ENCODE results near the gene TRMT44.

The TRMT44 gene

GRCh38 chr4:8500966-8501365 lies 60.4 kb downstream of the TRMT44 start:
- H3K4me3 ChIP-seq (ENCODE audit: low read length) = no peak overlapping the region
- H3K27ac ChIP-seq (ENCODE audit: low read depth, low read length) = no peak overlapping the region
- H3K9ac ChIP-seq (ENCODE audit: low read depth, low read length) = no peak overlapping the region
- H3K27me3 ChIP-seq (ENCODE audit: insufficient read depth, low read length) = no peaks in the 10 kb centered on the region
- peaks cover under 1% of the 10 kb centered on the region for H3K4me1 ChIP-seq (ENCODE audit: insufficient read depth, low read length)
- H3K36me3 ChIP-seq (ENCODE audit: insufficient read depth, low read length) = no peaks in the 10 kb centered on the region
- H3K9me3 ChIP-seq (ENCODE audit: insufficient read depth, low read depth, low read length) = 0 out of 2 replicates have a peak, but pooled peaks cover 2% of the 10 kb centered on the region
- WGBS = 90% methylated on average over 7 of the region's 7 CpGs

DNA sequence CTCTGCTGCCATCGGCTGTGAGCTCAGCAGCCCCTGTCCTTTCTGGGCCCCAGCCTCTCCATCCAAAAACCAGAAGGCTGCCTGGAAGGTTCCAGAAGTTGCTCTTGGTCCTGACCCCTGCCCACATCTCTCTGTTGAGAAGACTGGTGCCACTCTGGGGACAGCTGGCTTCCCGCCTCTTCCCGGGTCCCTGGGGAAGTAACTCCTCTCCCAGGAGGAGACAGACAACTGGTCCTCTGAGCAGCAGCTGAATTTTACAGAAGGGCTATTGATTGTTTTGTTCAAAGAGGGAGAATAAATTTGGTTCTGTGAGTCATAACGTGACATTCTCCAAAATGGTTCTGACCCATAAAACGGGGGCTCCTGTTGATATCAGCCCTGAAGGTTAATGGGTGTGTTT lies 61.2 kb downstream of the TRMT44 start:
- no peaks in the 10 kb centered on the region for H3K27me3 ChIP-seq (ENCODE audit: insufficient read depth, low read length)
- H3K27ac ChIP-seq (ENCODE audit: low read depth, low read length) = no peak overlapping the region
- 94% methylated on average over 5 of the region's 5 CpGs for WGBS

GRCh38 chr4:8502371-8502770 lies 61.8 kb downstream of the TRMT44 start:
- H3K27ac ChIP-seq (ENCODE audit: low read depth, low read length) = no peak overlapping the region
- no peaks in the 10 kb centered on the region for H3K27me3 ChIP-seq (ENCODE audit: insufficient read depth, low read length)
- WGBS = 98% methylated on average over 6 of the region's 6 CpGs
- no peak overlapping the region for H3K9ac ChIP-seq (ENCODE audit: low read depth, low read length)
- 0 out of 2 replicates have a peak, but pooled peaks cover 2% of the 10 kb centered on the region for H3K9me3 ChIP-seq (ENCODE audit: insufficient read depth, low read depth, low read length)
- peaks cover 15% of the 10 kb centered on the region; the same call in 1 of the 2 replicates for H3K4me1 ChIP-seq (ENCODE audit: insufficient read depth, low read length)
- H3K4me3 ChIP-seq (ENCODE audit: low read length) = no peak overlapping the region
- H3K36me3 ChIP-seq (ENCODE audit: insufficient read depth, low read length) = no peaks in the 10 kb centered on the region

More for the DNA sequence above, 61.2 kb downstream of the TRMT44 start:
- no peak overlapping the region for H3K9ac ChIP-seq (ENCODE audit: low read depth, low read length)
- 0 out of 2 replicates have a peak, but pooled peaks cover 2% of the 10 kb centered on the region for H3K9me3 ChIP-seq (ENCODE audit: insufficient read depth, low read depth, low read length)
- peaks cover 9% of the 10 kb centered on the region; the same call in 1 of the 2 replicates for H3K4me1 ChIP-seq (ENCODE audit: insufficient read depth, low read length)
- H3K4me3 ChIP-seq (ENCODE audit: low read length) = no peak overlapping the region
- H3K36me3 ChIP-seq (ENCODE audit: insufficient read depth, low read length) = no peaks in the 10 kb centered on the region

GRCh38 chr4:8502836-8503585 lies 62.4 kb downstream of the TRMT44 start:
- WGBS = 91% methylated on average over 13 of the region's 13 CpGs
- Histone ChIP-seq H3K27me3 (ENCODE audit: insufficient read depth, low read length) (no peaks in the 10 kb centered on the region), H3K4me3 (ENCODE audit: low read length) (no peak overlapping the region), H3K9ac (ENCODE audit: low read depth, low read length) (no peak overlapping the region), H3K27ac (ENCODE audit: low read depth, low read length) (no peak overlapping the region), H3K9me3 (ENCODE audit: insufficient read depth, low read depth, low read length) (0 out of 2 replicates have a peak, but pooled peaks cover 1% of the 10 kb centered on the region), H3K4me1 (ENCODE audit: insufficient read depth, low read length) (peaks cover 15% of the 10 kb centered on the region; the same call in 1 of the 2 replicates), H3K36me3 (ENCODE audit: insufficient read depth, low read length) (no peaks in the 10 kb centered on the region)

DNA sequence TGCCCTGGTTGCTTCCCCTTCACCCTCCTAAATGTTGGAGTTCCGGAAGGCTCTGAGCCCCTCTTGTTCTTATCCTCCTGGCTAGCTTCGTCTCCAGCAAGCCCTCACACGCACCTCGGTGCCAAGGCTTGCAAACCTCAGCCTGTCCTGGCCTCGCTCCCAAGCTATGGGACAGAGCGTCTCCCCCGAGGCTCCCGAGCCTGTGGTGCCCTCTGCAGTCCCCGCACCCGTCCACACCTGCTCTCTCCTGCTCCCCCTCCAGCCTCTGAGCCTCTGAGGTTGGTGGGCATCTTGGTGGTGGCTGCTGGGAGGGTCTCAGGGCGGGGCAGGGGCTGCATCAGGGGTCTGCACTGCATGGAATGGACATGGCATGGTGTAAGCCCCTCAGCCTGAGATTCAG lies 63.2 kb downstream of the TRMT44 start:
- no peak overlapping the region for H3K4me3 ChIP-seq (ENCODE audit: low read length)
- no peak overlapping the region for H3K27ac ChIP-seq (ENCODE audit: low read depth, low read length)
- no peaks in the 10 kb centered on the region for H3K27me3 ChIP-seq (ENCODE audit: insufficient read depth, low read length)
- H3K9me3 ChIP-seq (ENCODE audit: insufficient read depth, low read depth, low read length) = no peaks in the 10 kb centered on the region
- WGBS = 83% methylated on average over 11 of the region's 11 CpGs
- H3K36me3 ChIP-seq (ENCODE audit: insufficient read depth, low read length) = no peaks in the 10 kb centered on the region
- no peak overlapping the region for H3K9ac ChIP-seq (ENCODE audit: low read depth, low read length)
- H3K4me1 ChIP-seq (ENCODE audit: insufficient read depth, low read length) = peaks cover 15% of the 10 kb centered on the region; the same call in 1 of the 2 replicates

DNA sequence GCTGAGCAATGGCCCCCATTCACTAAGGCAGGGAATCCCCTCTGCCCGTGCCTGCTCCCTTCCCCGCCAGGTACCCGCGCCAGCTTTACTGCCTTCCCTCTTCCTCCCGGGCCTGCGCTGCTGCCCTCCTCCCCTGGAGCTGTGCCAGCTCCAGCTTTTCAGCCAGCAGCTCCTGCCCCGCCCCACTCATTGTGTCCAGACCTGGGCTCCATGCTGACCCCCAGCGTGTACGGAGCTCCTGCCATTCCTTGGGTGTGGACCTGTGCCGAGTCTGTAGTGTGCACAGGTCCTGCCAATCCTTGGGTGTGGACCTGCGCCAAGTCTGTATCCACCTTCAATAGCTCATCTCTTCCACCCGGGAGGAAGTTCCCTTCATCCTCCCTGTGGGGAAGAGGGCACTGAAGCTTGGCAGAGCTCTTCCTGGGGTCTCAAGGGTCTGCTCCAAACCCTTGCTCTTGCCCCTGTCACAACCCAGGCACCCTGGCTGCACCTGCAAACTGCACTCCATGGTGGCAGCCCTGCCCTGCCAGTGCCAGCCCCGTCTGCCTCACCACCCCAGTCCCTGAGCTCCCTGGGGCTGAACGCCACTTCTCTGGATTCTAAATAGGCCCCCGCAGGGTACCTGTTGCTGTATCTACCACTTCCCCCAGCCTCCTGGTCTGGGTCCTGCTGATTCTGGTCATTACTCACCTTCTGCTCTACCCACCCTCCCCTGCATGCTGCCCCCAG lies 63.9 kb downstream of the TRMT44 start:
- 84% methylated on average over 15 of the region's 15 CpGs for WGBS
- Histone ChIP-seq H3K27ac (ENCODE audit: low read depth, low read length) (no peak overlapping the region), H3K4me3 (ENCODE audit: low read length) (no peak overlapping the region), H3K4me1 (ENCODE audit: insufficient read depth, low read length) (peaks cover 15% of the 10 kb centered on the region; the same call in 1 of the 2 replicates), H3K36me3 (ENCODE audit: insufficient read depth, low read length) (no peaks in the 10 kb centered on the region), H3K9me3 (ENCODE audit: insufficient read depth, low read depth, low read length) (no peaks in the 10 kb centered on the region), H3K27me3 (ENCODE audit: insufficient read depth, low read length) (no peaks in the 10 kb centered on the region), H3K9ac (ENCODE audit: low read depth, low read length) (no peak overlapping the region)

DNA sequence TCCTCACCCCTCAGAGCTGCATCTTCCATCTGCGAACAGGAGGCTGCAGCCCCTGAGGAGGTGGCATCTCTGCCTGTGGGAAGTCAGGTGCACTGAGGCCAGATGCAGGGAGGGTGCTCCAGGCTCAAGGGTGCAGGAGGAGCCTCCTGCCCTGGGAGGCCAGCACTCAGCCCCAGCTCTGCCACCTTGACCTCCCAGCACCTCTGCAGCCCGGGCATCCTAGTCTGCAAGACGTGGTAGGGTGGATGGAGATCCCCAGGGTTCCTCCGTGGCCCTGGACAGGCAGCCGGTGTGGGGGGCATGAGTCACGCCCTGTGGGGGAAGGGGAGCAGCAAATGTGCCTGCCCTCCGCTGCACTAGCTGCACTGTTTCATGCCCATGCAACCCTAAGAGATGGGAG lies 64.7 kb downstream of the TRMT44 start:
- WGBS = 87% methylated on average over 7 of the region's 7 CpGs
- Histone ChIP-seq H3K36me3 (ENCODE audit: insufficient read depth, low read length) (no peaks in the 10 kb centered on the region), H3K4me1 (ENCODE audit: insufficient read depth, low read length) (peaks cover 15% of the 10 kb centered on the region; the same call in 1 of the 2 replicates), H3K27me3 (ENCODE audit: insufficient read depth, low read length) (no peaks in the 10 kb centered on the region), H3K9ac (ENCODE audit: low read depth, low read length) (no peak overlapping the region), H3K27ac (ENCODE audit: low read depth, low read length) (no peak overlapping the region), H3K9me3 (ENCODE audit: insufficient read depth, low read depth, low read length) (no peaks in the 10 kb centered on the region), H3K4me3 (ENCODE audit: low read length) (no peak overlapping the region)

DNA sequence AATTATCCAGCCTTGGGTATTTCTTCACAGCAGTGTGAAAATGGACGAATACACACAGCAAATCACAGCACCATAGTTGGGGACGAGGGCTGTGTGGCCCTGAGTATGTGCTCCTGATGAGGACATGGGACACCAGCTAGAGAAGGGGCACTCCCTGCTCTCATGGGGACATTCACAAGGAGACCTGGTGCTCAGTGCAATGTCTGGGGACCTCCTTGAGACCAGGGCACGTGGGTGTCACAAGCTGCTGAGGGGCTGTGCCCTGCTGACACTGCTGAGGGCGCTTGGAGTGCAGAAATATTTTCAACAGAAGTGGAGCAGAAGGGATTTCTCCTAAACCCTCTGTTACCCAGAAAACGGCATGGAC lies 65.4 kb downstream of the TRMT44 start:
- H3K9ac ChIP-seq (ENCODE audit: low read depth, low read length) = no peak overlapping the region
- H3K4me1 ChIP-seq (ENCODE audit: insufficient read depth, low read length) = peaks cover 15% of the 10 kb centered on the region; the same call in 1 of the 2 replicates
- no peaks in the 10 kb centered on the region for H3K27me3 ChIP-seq (ENCODE audit: insufficient read depth, low read length)
- no peaks in the 10 kb centered on the region for H3K36me3 ChIP-seq (ENCODE audit: insufficient read depth, low read length)
- peak overlapping the region; percentile 75; the same call in 1 of the 2 replicates for H3K27ac ChIP-seq (ENCODE audit: low read depth, low read length)
- no peaks in the 10 kb centered on the region for H3K9me3 ChIP-seq (ENCODE audit: insufficient read depth, low read depth, low read length)
- 60% methylated on average over 5 of the region's 5 CpGs for WGBS
- H3K4me3 ChIP-seq (ENCODE audit: low read length) = no peak overlapping the region

DNA sequence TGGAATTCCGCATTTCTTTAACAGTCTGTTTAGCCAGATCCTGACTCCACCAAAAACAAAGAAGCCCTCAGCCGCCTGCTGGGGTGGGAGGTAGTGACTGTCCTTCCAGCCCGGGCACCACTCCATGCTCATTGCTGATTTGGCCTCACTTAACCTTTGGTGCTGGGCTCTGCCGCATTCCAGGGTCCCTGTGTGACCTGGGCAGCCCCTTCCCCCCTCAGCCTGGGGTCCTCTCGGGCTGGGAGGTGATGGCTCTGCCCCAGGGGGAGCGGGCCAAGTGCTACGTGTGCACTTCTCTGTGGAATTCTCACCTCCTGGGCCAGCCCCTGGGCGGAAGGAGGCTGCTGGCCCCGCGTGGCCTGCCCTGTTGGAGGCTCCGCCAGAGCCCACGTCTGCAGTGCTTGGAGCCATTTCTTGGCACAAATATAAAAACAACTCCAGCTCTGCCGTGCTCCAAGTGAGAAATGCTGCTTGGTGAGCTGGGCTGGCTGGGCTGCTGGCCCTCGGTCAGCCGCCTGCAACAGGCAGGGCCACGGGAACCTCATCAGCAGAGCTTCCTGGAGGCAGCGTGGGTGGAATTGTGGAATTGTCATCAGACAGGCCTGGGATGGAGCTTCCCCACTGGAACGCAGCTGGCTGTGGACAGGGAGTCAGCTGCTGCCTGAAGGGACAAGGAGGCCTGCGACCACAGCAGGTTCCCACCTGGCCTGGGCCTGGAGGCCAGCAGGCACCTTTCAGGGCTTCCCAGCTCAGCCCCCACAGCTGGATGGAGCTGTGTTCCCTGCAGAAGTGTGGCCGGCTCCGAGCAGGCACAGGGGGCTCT lies 66.0 kb downstream of the TRMT44 start:
- no peaks in the 10 kb centered on the region for H3K36me3 ChIP-seq (ENCODE audit: insufficient read depth, low read length)
- H3K9ac ChIP-seq (ENCODE audit: low read depth, low read length) = peak overlapping the region; percentile 38; the same call in 1 of the 2 replicates
- 52% methylated on average over 21 of the region's 21 CpGs for WGBS
- H3K27me3 ChIP-seq (ENCODE audit: insufficient read depth, low read length) = no peaks in the 10 kb centered on the region
- no peak overlapping the region for H3K4me3 ChIP-seq (ENCODE audit: low read length)
- H3K9me3 ChIP-seq (ENCODE audit: insufficient read depth, low read depth, low read length) = no peaks in the 10 kb centered on the region
- H3K27ac ChIP-seq (ENCODE audit: low read depth, low read length) = peak overlapping the region; percentile 75; the same call in 1 of the 2 replicates
- peaks cover 15% of the 10 kb centered on the region; the same call in 1 of the 2 replicates for H3K4me1 ChIP-seq (ENCODE audit: insufficient read depth, low read length)

DNA sequence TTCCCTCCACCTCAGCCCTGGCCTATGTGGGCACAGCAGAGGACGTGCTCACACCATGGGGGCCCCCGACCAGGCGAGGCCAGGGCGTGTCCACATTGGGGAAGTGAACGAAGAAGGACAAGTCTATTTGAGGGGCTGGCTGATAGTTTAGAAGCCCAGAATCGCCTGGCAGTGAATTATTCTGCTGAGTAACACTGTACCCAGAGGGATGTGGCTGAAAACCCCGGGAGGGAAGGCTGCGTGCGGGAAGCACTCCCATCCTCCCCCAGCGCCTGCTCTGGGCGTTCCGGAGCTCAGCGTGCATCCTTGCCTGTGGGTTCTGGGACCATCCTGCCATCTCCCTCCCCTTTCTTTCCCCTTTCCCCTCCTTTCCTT lies 66.6 kb downstream of the TRMT44 start:
- Histone ChIP-seq H3K27ac (ENCODE audit: low read depth, low read length) (peak overlapping the region; percentile 75; the same call in 1 of the 2 replicates), H3K4me1 (ENCODE audit: insufficient read depth, low read length) (peaks cover 15% of the 10 kb centered on the region; the same call in 1 of the 2 replicates), H3K27me3 (ENCODE audit: insufficient read depth, low read length) (no peaks in the 10 kb centered on the region), H3K4me3 (ENCODE audit: low read length) (no peak overlapping the region), H3K9me3 (ENCODE audit: insufficient read depth, low read depth, low read length) (no peaks in the 10 kb centered on the region), H3K36me3 (ENCODE audit: insufficient read depth, low read length) (no peaks in the 10 kb centered on the region), H3K9ac (ENCODE audit: low read depth, low read length) (no peak overlapping the region)
- WGBS = 66% methylated on average over 13 of the region's 13 CpGs

All from HUES64 (cell line).